ENCODE measurements around the gene EIF3M.
"Not testable (repeated sequence)": the region's sequence is repeated elsewhere in the genome, so short reads cannot be mapped to it uniquely, and the experiment has no call there.

Gene EIF3M

DNA sequence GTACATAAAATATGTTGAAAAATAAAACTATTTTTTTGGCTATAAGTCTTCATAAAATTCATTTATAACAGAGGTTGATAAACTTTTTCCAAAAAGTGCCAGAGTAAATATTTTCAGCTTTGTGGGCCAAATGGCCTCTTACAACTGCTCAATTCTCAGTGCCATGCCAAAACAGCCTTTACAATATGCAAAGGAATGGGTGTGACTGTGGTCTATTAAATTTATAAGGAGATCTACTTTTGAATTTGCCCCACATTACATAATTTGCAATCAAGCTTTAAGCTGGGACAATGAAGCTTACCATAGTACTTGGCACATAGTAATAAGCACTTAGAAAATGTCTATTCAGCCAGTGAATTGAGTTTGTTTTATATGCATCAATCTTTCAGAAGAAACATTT, 22.6 kb downstream of the EIF3M start:
- H3K27ac ChIP-seq = no peak overlapping the region
- TF ChIP-seq FOXP2 (optimal IDR thresholded peaks at IDR 0.05; ENCODE audit: control extremely low read depth, extremely low read length, insufficient read depth) (no peak), EZH2 (IDR thresholded peaks at IDR 0.05) (no peak), POLR2AphosphoS5 (IDR thresholded peaks at IDR 0.05; ENCODE audit: borderline replicate concordance, low read depth, low read length) (no peak)
- H3K36me3 ChIP-seq (ENCODE audit: insufficient read depth, low read length) = peaks cover 56% of the 10 kb centered on the region
- no peaks in the 10 kb centered on the region for H3K9me3 ChIP-seq (ENCODE audit: low read depth, low read length)
- no peak overlapping the region for H3K4me3 ChIP-seq
- no peak overlapping the region for H3K9ac ChIP-seq (ENCODE audit: insufficient read length)
- no peak for DNase-seq (ENCODE audit: low read depth, low spot score)

DNA sequence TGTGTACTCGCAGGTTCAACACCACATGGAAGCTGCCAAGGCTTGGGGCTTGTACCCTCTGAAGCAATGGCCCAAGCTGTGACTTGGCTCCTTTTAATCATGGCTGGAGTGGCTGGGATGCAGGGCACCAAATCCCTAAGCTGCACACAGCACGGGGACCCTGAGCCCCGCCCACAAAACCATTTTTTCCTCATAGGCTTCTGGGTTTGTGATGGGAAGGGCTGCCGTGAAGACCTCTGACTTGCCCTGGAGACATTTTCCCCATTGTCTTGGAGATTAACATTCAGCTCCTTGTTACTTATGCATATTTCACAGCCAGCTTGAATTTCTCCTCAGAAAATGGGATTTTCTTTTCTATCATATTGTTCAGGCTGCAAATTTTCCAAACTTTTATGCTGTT, 25.2 kb downstream of the EIF3M start:
- DNase-seq (ENCODE audit: low read depth, low spot score); H3K9ac ChIP-seq (ENCODE audit: insufficient read length); H3K9me3 ChIP-seq (ENCODE audit: low read depth, low read length); H3K27ac ChIP-seq; H3K4me3 ChIP-seq: not testable (repeated sequence)
- peaks cover 31% of the 10 kb centered on the region for H3K36me3 ChIP-seq (ENCODE audit: insufficient read depth, low read length)

DNA sequence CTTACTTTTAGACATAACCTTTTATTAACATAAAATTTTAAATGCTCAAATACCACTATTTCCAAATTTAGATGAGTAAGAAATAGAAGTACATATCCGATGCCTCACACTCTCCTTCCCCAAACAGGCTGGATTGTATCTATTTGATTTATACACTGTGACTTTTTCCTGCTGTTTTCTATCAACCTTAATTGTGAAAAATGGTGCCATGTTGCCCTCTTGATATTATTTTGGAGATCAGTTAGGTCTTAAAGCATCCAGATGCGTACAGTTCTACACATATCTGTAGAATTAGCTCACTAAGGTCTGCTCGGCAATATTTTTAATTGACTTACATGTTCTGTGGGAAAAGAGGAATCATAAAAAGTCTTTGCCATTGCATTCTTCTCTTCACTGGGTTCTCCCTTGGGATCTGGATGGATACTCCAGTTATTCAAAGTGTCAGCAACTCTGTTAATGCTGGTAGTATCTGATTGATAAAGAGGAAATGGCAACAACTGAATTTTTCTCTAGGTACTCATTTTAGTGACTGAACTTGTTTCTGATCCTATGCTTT, 27.2 kb downstream of the EIF3M start:
- no peak for TF ChIP-seq POLR2AphosphoS5 (IDR thresholded peaks at IDR 0.05; ENCODE audit: borderline replicate concordance, low read depth, low read length)
- no peak for TF ChIP-seq FOXP2 (optimal IDR thresholded peaks at IDR 0.05; ENCODE audit: control extremely low read depth, extremely low read length, insufficient read depth)
- TF ChIP-seq EZH2 (IDR thresholded peaks at IDR 0.05) = no peak
- H3K4me3 ChIP-seq = no peak overlapping the region
- H3K36me3 ChIP-seq (ENCODE audit: insufficient read depth, low read length) = peaks cover 13% of the 10 kb centered on the region
- no peak overlapping the region for H3K27ac ChIP-seq
- no peaks in the 10 kb centered on the region for H3K9me3 ChIP-seq (ENCODE audit: low read depth, low read length)
- no peak overlapping the region for H3K9ac ChIP-seq (ENCODE audit: insufficient read length)
- DNase-seq (ENCODE audit: low read depth, low spot score) = no peak

DNA sequence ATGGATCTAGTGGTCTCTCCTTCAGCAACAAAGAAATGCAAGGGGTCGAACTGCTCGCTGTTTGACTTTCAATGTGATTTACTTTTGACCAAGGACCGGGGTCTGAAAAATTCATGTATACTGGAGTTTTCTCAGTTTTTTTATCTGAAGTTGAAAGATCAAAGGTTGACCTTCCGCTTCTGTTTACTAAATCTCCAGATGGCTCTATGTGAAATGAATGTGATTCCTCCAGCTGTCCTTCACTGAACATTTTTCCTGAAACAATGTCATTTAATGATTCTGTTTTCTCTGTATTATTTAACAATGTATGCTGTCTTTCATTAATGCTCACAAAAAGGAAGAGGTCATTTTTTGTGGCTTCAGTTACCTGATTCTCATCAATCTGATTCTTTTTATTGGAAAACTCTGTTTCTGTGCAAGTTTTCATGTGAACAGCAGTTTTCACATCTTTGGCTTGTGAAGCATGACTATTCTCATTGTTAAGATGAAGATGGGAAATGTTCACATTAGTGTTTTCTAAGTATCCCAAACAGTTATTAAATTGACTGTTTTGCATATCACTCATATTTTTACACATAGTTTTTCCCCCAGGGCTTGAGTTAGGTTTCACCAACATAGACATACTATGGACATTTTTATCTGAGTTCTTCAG, 30.0 kb downstream of the EIF3M start:
- Histone ChIP-seq H3K9ac (ENCODE audit: insufficient read length) (no peak overlapping the region), H3K4me3 (no peak overlapping the region), H3K9me3 (ENCODE audit: low read depth, low read length) (no peaks in the 10 kb centered on the region), H3K36me3 (ENCODE audit: insufficient read depth, low read length) (no peaks in the 10 kb centered on the region), H3K27ac (no peak overlapping the region)
- TF ChIP-seq FOXP2 (optimal IDR thresholded peaks at IDR 0.05; ENCODE audit: control extremely low read depth, extremely low read length, insufficient read depth) (no peak), EZH2 (IDR thresholded peaks at IDR 0.05) (no peak), POLR2AphosphoS5 (IDR thresholded peaks at IDR 0.05; ENCODE audit: borderline replicate concordance, low read depth, low read length) (no peak)
- no peak for DNase-seq (ENCODE audit: low read depth, low spot score)

DNA sequence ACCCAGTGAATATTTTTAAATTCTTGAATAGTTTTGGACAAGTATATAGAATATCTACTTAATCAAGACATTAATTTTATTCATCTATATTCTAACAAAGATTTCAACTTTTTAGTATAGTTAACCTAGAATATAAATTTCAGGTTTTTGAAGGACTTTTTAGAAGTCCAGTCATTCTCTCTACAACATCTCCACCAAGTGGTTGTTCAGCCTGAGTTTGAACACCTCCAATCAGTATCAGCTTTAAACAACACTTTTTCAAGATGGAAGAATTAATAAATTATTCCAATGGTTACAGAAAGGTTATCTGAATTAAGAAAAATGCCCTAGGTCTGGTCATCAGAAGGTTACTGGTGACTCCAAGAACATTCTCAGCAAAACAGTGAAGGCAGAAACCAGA, 31.8 kb downstream of the EIF3M start:
- no peaks in the 10 kb centered on the region for H3K9me3 ChIP-seq (ENCODE audit: low read depth, low read length)
- H3K36me3 ChIP-seq (ENCODE audit: insufficient read depth, low read length) = no peaks in the 10 kb centered on the region
- no peak overlapping the region for H3K27ac ChIP-seq
- H3K9ac ChIP-seq (ENCODE audit: insufficient read length) = no peak overlapping the region
- TF ChIP-seq POLR2AphosphoS5 (IDR thresholded peaks at IDR 0.05; ENCODE audit: borderline replicate concordance, low read depth, low read length) (no peak), FOXP2 (optimal IDR thresholded peaks at IDR 0.05; ENCODE audit: control extremely low read depth, extremely low read length, insufficient read depth) (no peak), EZH2 (IDR thresholded peaks at IDR 0.05) (no peak)
- H3K4me3 ChIP-seq = no peak overlapping the region
- DNase-seq (ENCODE audit: low read depth, low spot score) = no peak

DNA sequence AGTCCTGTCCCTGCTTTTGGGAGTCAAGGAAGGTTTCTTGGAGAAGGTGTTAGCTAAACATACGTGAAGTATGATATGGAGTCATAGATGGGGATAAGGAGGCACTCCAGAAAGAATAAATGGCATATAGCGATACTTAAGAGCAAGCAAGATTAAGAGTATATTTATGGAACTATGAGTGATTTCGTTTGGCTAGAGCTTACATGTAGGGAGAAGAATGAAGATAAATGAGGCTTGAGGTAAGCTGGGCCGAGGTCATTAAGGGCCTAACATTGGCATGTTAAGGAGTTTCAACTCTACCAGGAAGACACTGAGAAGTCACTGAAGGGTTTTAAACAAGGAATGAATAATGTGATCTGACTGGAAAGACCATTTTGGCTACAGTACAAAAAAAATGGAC, 33.3 kb downstream of the EIF3M start:
- Histone ChIP-seq H3K4me3 (no peak overlapping the region), H3K9me3 (ENCODE audit: low read depth, low read length) (no peaks in the 10 kb centered on the region), H3K36me3 (ENCODE audit: insufficient read depth, low read length) (no peaks in the 10 kb centered on the region), H3K9ac (ENCODE audit: insufficient read length) (no peak overlapping the region), H3K27ac (no peak overlapping the region)
- TF ChIP-seq FOXP2 (optimal IDR thresholded peaks at IDR 0.05; ENCODE audit: control extremely low read depth, extremely low read length, insufficient read depth) = no peak
- TF ChIP-seq EZH2 (IDR thresholded peaks at IDR 0.05) = no peak
- TF ChIP-seq POLR2AphosphoS5 (IDR thresholded peaks at IDR 0.05; ENCODE audit: borderline replicate concordance, low read depth, low read length) = no peak
- no peak for DNase-seq (ENCODE audit: low read depth, low spot score)

DNA sequence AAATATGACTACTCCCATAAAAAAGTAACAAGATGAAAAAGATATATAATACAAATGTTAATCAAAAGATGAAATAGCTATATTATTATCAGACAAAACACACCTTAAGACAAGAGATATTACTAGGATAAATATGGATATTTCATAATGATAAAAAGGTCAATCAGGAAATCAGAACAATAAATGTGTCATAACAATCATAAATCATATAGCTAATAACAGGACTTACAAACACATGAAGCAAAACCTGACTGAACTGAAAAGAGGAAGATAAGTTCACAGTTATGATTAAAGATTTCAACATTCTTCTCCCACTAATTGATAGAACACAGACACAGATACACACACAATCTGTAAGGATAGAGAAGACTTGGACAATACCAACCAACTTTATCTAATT, 47.2 kb downstream of the EIF3M start:
- no peak overlapping the region for H3K4me3 ChIP-seq
- H3K27ac ChIP-seq = no peak overlapping the region
- H3K9me3 ChIP-seq (ENCODE audit: low read depth, low read length) = no peaks in the 10 kb centered on the region
- H3K9ac ChIP-seq (ENCODE audit: insufficient read length) = no peak overlapping the region
- no peak for DNase-seq (ENCODE audit: low read depth, low spot score)
- no peak for TF ChIP-seq POLR2AphosphoS5 (IDR thresholded peaks at IDR 0.05; ENCODE audit: borderline replicate concordance, low read depth, low read length)
- TF ChIP-seq FOXP2 (optimal IDR thresholded peaks at IDR 0.05; ENCODE audit: control extremely low read depth, extremely low read length, insufficient read depth) = no peak
- no peak for TF ChIP-seq EZH2 (IDR thresholded peaks at IDR 0.05)
- no peaks in the 10 kb centered on the region for H3K36me3 ChIP-seq (ENCODE audit: insufficient read depth, low read length)

DNA sequence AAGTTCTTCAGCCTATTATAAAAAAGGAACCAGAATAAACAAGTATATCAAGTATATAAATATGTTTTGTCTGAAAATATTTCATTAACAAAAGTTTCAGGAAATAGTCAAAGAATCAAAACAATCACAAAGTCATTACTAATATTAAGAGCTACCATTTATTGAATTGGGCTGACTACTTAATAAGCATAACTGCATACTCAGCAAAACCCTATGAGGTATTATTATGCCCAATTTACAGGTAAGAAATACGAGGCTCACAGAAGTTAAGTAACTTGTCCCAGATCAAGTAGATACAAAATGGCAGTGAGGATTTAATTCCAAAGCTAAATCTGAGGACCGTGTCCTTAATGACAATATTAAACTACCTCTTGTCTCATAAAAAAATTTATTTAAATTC, 52.2 kb downstream of the EIF3M start:
- no peaks in the 10 kb centered on the region for H3K9me3 ChIP-seq (ENCODE audit: low read depth, low read length)
- DNase-seq (ENCODE audit: low read depth, low spot score) = no peak
- no peaks in the 10 kb centered on the region for H3K36me3 ChIP-seq (ENCODE audit: insufficient read depth, low read length)
- no peak for TF ChIP-seq EZH2 (IDR thresholded peaks at IDR 0.05)
- TF ChIP-seq POLR2AphosphoS5 (IDR thresholded peaks at IDR 0.05; ENCODE audit: borderline replicate concordance, low read depth, low read length) = no peak
- no peak for TF ChIP-seq FOXP2 (optimal IDR thresholded peaks at IDR 0.05; ENCODE audit: control extremely low read depth, extremely low read length, insufficient read depth)
- H3K9ac ChIP-seq (ENCODE audit: insufficient read length) = no peak overlapping the region
- H3K4me3 ChIP-seq = no peak overlapping the region
- H3K27ac ChIP-seq = no peak overlapping the region

DNA sequence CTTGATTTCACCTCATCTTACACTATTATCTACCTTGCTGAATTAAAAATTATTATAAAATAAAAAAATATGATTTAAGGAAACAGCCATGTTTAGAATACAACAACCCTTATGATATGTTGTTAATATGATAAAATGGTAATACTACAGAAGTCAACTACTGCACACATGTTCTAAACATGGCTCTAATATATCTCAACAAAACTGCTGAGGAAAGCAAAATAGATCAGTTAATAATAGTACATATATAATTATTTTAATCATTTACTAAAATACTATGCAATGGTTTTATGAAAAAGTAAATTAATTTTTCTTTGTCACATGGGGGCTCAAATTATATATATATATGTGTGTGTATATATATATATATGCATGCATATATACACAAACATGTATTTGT, 57.7 kb downstream of the EIF3M start:
- no peak for DNase-seq (ENCODE audit: low read depth, low spot score)
- Histone ChIP-seq H3K27ac (no peak overlapping the region), H3K9me3 (ENCODE audit: low read depth, low read length) (no peaks in the 10 kb centered on the region), H3K4me3 (no peak overlapping the region), H3K36me3 (ENCODE audit: insufficient read depth, low read length) (no peaks in the 10 kb centered on the region), H3K9ac (ENCODE audit: insufficient read length) (no peak overlapping the region)
- no peak for TF ChIP-seq FOXP2 (optimal IDR thresholded peaks at IDR 0.05; ENCODE audit: control extremely low read depth, extremely low read length, insufficient read depth)
- TF ChIP-seq EZH2 (IDR thresholded peaks at IDR 0.05) = no peak
- no peak for TF ChIP-seq POLR2AphosphoS5 (IDR thresholded peaks at IDR 0.05; ENCODE audit: borderline replicate concordance, low read depth, low read length)
